ENCODE measurements around the gene SGPP1.
A peak's percentile ranks its signal among the peaks of the same experiment; 100 is the strongest.

Gene SGPP1, protein sequence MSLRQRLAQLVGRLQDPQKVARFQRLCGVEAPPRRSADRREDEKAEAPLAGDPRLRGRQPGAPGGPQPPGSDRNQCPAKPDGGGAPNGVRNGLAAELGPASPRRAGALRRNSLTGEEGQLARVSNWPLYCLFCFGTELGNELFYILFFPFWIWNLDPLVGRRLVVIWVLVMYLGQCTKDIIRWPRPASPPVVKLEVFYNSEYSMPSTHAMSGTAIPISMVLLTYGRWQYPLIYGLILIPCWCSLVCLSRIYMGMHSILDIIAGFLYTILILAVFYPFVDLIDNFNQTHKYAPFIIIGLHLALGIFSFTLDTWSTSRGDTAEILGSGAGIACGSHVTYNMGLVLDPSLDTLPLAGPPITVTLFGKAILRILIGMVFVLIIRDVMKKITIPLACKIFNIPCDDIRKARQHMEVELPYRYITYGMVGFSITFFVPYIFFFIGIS

DNA sequence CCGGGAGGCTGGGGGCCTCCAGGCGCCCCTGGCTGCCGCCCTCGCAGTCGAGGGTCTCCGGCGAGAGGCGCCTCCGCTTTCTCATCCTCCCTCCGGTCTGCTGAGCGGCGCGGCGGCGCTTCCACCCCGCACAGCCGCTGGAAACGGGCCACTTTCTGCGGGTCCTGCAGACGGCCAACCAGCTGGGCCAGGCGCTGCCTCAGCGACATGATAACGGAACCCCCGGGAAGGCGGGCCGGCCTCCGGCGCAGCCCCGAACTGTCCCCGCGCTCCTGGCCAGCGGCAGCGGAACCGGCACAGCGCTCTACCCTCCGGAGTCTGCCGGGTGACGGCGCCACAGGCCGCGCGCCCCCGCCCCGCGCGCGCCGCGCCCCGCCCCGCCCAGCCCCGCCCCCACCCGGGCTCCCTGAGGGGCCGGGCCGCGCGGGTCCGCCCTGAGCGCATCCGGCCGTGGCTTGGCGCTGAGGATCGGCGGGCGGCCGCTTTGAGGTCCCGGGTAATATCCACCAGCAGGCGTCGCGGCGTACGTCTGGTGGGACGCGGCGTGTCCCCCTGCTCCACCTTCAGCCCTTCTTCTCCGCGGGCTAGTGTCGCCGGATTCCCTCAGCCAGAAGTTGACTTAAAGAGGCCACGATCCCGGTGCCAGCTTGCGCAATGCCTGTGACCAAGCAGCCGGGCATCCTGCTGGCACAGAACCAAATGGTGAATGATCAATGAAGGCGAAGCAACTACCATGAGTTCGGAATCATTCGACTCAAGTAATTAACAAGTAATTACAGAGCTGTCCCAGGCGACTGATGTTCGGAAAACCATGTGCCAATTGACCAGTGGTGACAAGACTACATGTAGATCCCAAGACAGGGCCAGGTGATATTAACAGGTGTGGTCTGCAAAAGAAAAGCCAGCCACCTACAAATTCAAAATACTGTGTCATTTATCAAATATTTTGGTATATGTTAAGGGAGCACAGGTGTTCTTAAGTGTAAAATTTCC lies at the start of gene SGPP1:
Gene SGPP1 (minus strand): TSS at position 330 of the 993 bp plus-strand sequence. CDS start 121 bp downstream, at position 209.
- H3K4me1 ChIP-seq (ENCODE audit: control insufficient read depth in 1 of 2, insufficient read depth in 2 of 2, low read length in 2 of 2), result peaks cover 13% of the 10 kb centered on the region in 2 donors
- H3K27me3 ChIP-seq (ENCODE audit: low read depth, low read length), result no peaks in the 10 kb centered on the region
- peak within 1 kb of the TSS; percentile 75 for H3K27ac ChIP-seq (ENCODE audit: low read length)
- no peaks in the 10 kb centered on the region for H3K36me3 ChIP-seq (ENCODE audit: control insufficient read depth in 1 of 2, insufficient read depth in 2 of 2, low read length in 2 of 2)
- H3K9me3 ChIP-seq (ENCODE audit: control insufficient read depth in 1 of 2, low read length in 2 of 2), result no peaks in the 10 kb centered on the region
- peak within 1 kb of the TSS; percentile 84 to 98 for H3K4me3 ChIP-seq (ENCODE audit: low read depth in 1 of 2, low read length in 2 of 2)

DNA sequence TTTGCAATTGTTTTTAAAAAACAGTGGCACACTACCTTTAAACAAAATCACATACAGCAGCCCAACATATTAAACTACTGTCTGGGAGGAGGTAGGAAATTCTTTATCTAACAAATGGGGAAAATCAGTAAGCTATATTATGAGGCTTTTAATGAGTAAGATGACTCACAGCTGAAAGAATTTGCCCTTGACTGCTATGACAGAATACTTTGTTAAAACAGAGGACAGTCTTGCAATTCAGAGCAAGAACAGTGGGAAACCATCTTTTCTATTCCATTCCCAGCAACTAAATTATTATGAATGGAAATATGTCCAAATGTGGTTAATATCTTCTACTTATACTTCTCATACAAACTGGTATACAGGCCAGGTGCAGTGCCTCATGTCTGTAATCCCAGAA lies 49.2 kb upstream of the SGPP1 start:
- H3K4me3 ChIP-seq (ENCODE audit: low read depth in 1 of 2, low read length in 2 of 2), result no peak overlapping the region
- H3K9me3 ChIP-seq (ENCODE audit: control insufficient read depth in 1 of 2, low read length in 2 of 2), result no peaks in the 10 kb centered on the region
- no peak overlapping the region for H3K27ac ChIP-seq (ENCODE audit: low read length)
- no peaks in the 10 kb centered on the region for H3K36me3 ChIP-seq (ENCODE audit: control insufficient read depth in 1 of 2, insufficient read depth in 2 of 2, low read length in 2 of 2)
- no peaks in the 10 kb centered on the region for H3K4me1 ChIP-seq (ENCODE audit: control insufficient read depth in 1 of 2, insufficient read depth in 2 of 2, low read length in 2 of 2)
- H3K27me3 ChIP-seq (ENCODE audit: low read depth, low read length), result no peaks in the 10 kb centered on the region

DNA sequence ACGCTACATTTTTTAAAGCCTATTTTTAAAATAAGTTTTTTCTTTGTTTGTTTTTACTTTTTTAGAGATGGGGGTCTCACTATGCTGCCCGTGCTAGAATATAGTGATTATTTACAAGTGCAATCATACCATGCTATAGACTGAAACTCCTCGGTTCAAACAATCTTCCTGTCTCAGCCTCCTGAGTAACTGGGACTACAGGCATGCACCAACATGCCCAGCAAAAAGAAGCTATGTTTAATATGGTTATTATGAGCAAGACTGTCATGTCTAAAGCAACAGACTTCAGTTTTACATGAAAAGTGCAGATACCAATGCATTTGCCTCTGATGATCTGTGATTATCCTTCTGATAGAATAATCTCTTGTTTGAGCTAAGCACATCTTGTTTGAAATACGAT lies 45.6 kb upstream of the SGPP1 start:
- Histone ChIP-seq H3K36me3 (ENCODE audit: control insufficient read depth in 1 of 2, insufficient read depth in 2 of 2, low read length in 2 of 2) (no peaks in the 10 kb centered on the region), H3K27me3 (ENCODE audit: low read depth, low read length) (no peaks in the 10 kb centered on the region), H3K4me1 (ENCODE audit: control insufficient read depth in 1 of 2, insufficient read depth in 2 of 2, low read length in 2 of 2) (no peaks in the 10 kb centered on the region), H3K9me3 (ENCODE audit: control insufficient read depth in 1 of 2, low read length in 2 of 2) (no peaks in the 10 kb centered on the region), H3K4me3 (ENCODE audit: low read depth in 1 of 2, low read length in 2 of 2) (no peak overlapping the region), H3K27ac (ENCODE audit: low read length) (no peak overlapping the region)

DNA sequence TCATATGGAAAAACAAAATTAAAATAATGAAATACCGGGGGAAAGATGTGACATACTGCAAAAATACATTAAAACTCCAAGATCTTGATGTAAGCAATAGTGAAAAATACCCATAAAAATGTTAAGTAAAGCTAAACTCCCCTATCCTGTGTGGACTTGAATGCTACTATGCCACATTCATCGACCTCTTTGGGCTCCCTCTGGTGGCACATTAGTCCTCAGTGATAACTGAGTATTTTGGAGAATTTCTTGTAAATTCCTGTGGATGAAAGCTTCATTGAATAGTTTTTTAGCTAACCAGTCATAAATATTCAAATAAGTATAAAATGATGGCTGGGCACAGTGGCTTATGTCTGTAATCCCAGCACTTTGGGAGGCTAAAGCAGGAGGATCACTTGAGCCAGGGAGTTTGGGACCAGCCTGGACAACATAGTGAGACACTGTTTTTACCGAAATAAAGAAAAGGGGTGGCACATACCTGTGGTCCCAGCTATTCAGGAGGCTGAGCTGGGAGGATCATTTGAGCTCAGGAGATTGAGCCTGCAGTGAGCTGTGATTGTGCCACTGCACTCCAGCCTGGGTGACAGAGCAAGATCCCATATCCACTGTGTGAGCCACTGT lies 42.4 kb upstream of the SGPP1 start:
- Histone ChIP-seq H3K9me3 (ENCODE audit: control insufficient read depth in 1 of 2, low read length in 2 of 2) (no peaks in the 10 kb centered on the region), H3K36me3 (ENCODE audit: control insufficient read depth in 1 of 2, insufficient read depth in 2 of 2, low read length in 2 of 2) (no peaks in the 10 kb centered on the region), H3K27ac (ENCODE audit: low read length) (no peak overlapping the region), H3K4me1 (ENCODE audit: control insufficient read depth in 1 of 2, insufficient read depth in 2 of 2, low read length in 2 of 2) (no peaks in the 10 kb centered on the region), H3K4me3 (ENCODE audit: low read depth in 1 of 2, low read length in 2 of 2) (no peak overlapping the region), H3K27me3 (ENCODE audit: low read depth, low read length) (no peaks in the 10 kb centered on the region)

DNA sequence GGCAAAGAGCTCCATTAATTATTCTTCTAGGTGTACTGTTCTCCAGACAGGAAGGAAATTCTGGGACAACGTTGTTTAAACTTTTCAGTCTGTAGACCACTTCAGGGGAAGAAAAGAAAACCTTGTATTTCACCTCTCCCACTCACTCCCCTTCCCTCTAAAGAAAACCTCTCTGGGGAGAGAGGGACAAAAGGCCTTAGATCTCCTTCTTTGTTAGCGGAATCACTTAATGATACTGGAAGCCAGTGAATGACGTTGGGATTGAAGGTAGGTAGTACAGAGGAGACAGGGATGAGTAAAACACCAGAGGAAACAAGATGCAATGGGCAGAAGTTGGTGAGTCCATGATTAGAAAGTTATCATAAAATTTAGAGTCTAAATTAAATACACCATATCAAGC lies 38.7 kb upstream of the SGPP1 start:
- Histone ChIP-seq H3K36me3 (ENCODE audit: control insufficient read depth in 1 of 2, insufficient read depth in 2 of 2, low read length in 2 of 2) (no peaks in the 10 kb centered on the region), H3K27me3 (ENCODE audit: low read depth, low read length) (no peaks in the 10 kb centered on the region), H3K4me3 (ENCODE audit: low read depth in 1 of 2, low read length in 2 of 2) (no peak overlapping the region), H3K9me3 (ENCODE audit: control insufficient read depth in 1 of 2, low read length in 2 of 2) (no peaks in the 10 kb centered on the region), H3K4me1 (ENCODE audit: control insufficient read depth in 1 of 2, insufficient read depth in 2 of 2, low read length in 2 of 2) (no peaks in the 10 kb centered on the region), H3K27ac (ENCODE audit: low read length) (no peak overlapping the region)

DNA sequence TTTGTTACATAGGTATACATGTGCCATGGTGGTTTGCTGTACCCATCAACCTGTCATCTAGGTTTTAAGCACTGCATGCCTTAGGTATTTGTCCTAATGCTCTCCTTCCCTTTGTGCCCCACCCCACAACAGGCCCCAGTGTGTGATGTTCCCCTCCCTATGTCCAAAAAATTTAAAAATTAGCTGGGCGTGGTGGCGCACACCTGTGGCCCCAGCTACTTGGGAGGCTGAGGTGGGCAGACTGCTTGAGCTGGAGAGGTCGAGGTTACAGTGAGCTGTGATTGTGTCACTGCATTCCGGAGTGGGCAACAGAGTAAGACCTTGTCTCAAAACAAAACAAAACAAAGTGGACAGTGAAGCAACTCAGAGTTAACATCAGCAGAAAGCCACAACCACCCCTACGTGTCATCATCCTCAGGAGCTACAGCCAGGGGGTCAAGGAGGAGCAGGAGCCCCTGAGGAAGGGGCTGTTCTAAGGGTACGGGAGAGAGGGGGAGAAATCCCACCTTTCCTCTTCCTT lies 36.8 kb upstream of the SGPP1 start:
- H3K27ac ChIP-seq (ENCODE audit: low read length), result no peak overlapping the region
- H3K36me3 ChIP-seq (ENCODE audit: control insufficient read depth in 1 of 2, insufficient read depth in 2 of 2, low read length in 2 of 2), result no peaks in the 10 kb centered on the region
- no peak overlapping the region for H3K4me3 ChIP-seq (ENCODE audit: low read depth in 1 of 2, low read length in 2 of 2)
- H3K9me3 ChIP-seq (ENCODE audit: control insufficient read depth in 1 of 2, low read length in 2 of 2), result no peaks in the 10 kb centered on the region
- no peaks in the 10 kb centered on the region for H3K27me3 ChIP-seq (ENCODE audit: low read depth, low read length)
- no peaks in the 10 kb centered on the region for H3K4me1 ChIP-seq (ENCODE audit: control insufficient read depth in 1 of 2, insufficient read depth in 2 of 2, low read length in 2 of 2)

DNA sequence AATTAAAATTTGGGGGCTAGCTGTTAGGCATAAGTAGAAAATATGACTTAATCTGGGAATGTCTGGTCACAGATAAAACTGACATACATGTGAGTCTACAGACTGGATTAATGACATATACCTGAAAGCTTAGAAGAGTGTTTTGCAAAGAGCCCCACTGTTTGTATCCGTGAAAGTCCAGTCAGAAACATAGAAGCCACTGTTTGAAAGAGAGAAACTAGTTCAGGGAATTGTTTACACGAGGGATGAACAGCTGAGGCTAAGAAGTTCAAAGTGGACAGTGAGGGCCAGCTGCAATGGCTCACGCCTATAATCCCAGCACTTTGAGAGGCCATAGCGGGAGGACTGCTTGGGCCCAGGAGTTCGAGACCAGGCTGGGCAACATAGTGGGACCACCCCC lies 36.2 kb upstream of the SGPP1 start:
- no peaks in the 10 kb centered on the region for H3K4me1 ChIP-seq (ENCODE audit: control insufficient read depth in 1 of 2, insufficient read depth in 2 of 2, low read length in 2 of 2)

DNA sequence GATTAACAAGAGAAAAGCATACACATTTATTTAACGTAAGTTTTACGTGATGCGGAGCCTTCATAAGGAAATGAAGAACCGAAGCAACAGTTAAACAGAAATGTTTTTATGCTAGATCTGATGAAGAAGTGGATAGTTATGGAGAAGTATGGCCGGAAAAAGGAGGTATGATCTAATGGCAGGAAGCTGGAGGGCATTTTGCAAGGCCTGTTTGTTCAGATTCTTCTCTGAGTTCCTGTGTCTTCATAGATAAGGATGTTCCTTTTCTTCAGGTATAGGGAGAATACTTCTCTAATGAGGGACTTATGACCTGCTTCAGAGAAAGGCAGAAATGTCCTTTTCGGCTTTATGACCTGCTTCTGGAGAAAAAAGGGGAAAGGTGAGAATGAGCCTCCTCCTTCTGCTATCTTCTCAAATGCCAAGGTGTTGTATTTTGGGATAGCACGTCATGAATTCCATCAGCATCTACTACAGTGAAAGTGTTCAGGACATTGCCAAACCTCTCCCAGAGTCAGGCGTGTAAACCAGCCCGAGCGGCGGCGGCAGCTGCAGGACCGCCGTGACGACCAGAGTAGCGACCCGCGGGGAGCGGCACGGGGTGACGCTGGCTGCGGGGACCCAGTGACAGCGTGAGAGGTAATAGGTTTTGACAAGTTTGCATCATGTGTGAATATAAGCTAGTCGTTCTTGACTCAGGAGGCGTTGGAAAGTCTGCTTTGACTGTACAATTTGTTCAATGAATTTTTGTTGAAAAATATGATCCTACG lies 33.7 kb upstream of the SGPP1 start:
- Histone ChIP-seq H3K36me3 (ENCODE audit: control insufficient read depth in 1 of 2, insufficient read depth in 2 of 2, low read length in 2 of 2) (no peaks in the 10 kb centered on the region), H3K4me1 (ENCODE audit: control insufficient read depth in 1 of 2, insufficient read depth in 2 of 2, low read length in 2 of 2) (no peaks in the 10 kb centered on the region), H3K27me3 (ENCODE audit: low read depth, low read length) (no peaks in the 10 kb centered on the region), H3K9me3 (ENCODE audit: control insufficient read depth in 1 of 2, low read length in 2 of 2) (no peaks in the 10 kb centered on the region), H3K4me3 (ENCODE audit: low read depth in 1 of 2, low read length in 2 of 2) (no peak overlapping the region), H3K27ac (ENCODE audit: low read length) (no peak overlapping the region)

More for the DNA sequence above, 36.2 kb upstream of the SGPP1 start:
- no peak overlapping the region for H3K27ac ChIP-seq (ENCODE audit: low read length)
- no peaks in the 10 kb centered on the region for H3K27me3 ChIP-seq (ENCODE audit: low read depth, low read length)
- no peak overlapping the region for H3K4me3 ChIP-seq (ENCODE audit: low read depth in 1 of 2, low read length in 2 of 2)
- no peaks in the 10 kb centered on the region for H3K9me3 ChIP-seq (ENCODE audit: control insufficient read depth in 1 of 2, low read length in 2 of 2)
- no peaks in the 10 kb centered on the region for H3K36me3 ChIP-seq (ENCODE audit: control insufficient read depth in 1 of 2, insufficient read depth in 2 of 2, low read length in 2 of 2)

DNA sequence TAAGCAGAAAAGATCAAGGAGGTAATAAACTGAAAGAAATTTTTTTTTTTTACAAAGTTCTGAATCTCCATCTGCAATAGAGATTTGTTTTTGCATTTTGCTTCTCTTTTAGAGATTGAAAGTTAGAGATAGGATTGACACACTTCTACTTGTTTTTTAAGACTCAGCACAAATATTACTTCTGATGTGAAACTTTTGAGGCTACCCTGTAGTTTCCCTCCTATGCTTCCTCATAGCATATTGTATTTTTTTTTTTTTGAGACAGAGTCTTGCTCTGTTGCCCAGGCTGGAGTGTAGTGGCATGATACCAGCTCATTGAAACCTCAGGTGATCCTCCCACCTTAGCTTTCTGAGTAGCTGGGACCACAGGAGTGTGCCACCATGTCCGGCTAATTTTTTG lies 32.1 kb upstream of the SGPP1 start:
- Histone ChIP-seq H3K27ac (ENCODE audit: low read length) (peak overlapping the region; percentile 72), H3K4me1 (ENCODE audit: control insufficient read depth in 1 of 2, insufficient read depth in 2 of 2, low read length in 2 of 2) (no peaks in the 10 kb centered on the region), H3K27me3 (ENCODE audit: low read depth, low read length) (no peaks in the 10 kb centered on the region), H3K4me3 (ENCODE audit: low read depth in 1 of 2, low read length in 2 of 2) (peak overlapping the region in 1 of 2 donors; percentile 46), H3K36me3 (ENCODE audit: control insufficient read depth in 1 of 2, insufficient read depth in 2 of 2, low read length in 2 of 2) (no peaks in the 10 kb centered on the region), H3K9me3 (ENCODE audit: control insufficient read depth in 1 of 2, low read length in 2 of 2) (no peaks in the 10 kb centered on the region)

DNA sequence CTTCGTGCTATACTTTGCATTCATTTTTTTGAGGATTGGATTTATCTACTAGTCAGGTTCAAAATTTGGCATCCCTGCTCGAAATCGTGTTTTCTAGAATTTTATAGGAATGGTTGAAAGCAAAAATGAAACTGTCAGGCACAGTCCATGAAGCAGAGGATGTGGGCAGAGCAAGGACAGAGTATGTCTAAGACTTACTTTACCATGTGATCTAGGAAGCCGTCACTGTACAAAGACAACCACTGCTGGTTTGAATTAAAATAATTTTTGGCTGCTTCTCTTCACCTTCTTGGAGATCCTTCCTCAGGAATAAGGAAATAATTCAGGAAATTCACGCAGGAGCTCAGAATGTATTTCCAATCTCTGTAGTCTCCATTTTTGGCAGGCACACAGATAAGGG lies 31.6 kb upstream of the SGPP1 start:
- Histone ChIP-seq H3K27ac (ENCODE audit: low read length) (peak overlapping the region; percentile 72), H3K4me1 (ENCODE audit: control insufficient read depth in 1 of 2, insufficient read depth in 2 of 2, low read length in 2 of 2) (no peaks in the 10 kb centered on the region), H3K27me3 (ENCODE audit: low read depth, low read length) (no peaks in the 10 kb centered on the region), H3K4me3 (ENCODE audit: low read depth in 1 of 2, low read length in 2 of 2) (peak overlapping the region in 1 of 2 donors; percentile 46), H3K9me3 (ENCODE audit: control insufficient read depth in 1 of 2, low read length in 2 of 2) (no peaks in the 10 kb centered on the region), H3K36me3 (ENCODE audit: control insufficient read depth in 1 of 2, insufficient read depth in 2 of 2, low read length in 2 of 2) (no peaks in the 10 kb centered on the region)

All from muscle layer of duodenum (tissue), 2 donors.